AG08395 (cell line): Measurements from ENCODE around the gene LRCH2.
"Not testable (repeated sequence)": the region's sequence is repeated elsewhere in the genome, so short reads cannot be mapped to it uniquely, and the experiment has no call there.

ENCODE experiments used
- DNase-seq: peaks from one replicate; pipeline ENCODE4 v3.0.0; 2012; ENCODE audit warnings: mixed read lengths, low spot score

Gene LRCH2

GRCh38 chrX:115233497-115234455, at the start of gene LRCH2:
Gene LRCH2 (minus strand): TSS chrX:115234096. CDS start chrX:115234041, 55 bp downstream.
- DNase-seq: peak; percentile 60

GRCh38 chrX:115269051-115269683, 35.3 kb upstream of the LRCH2 start:
- no peak for DNase-seq

GRCh38 chrX:115268421-115268820, 34.5 kb upstream of the LRCH2 start:
- DNase-seq: no peak

- no peak for DNase-seq
Measured at GRCh38 chrX:115266300-115266699, 32.4 kb upstream of the LRCH2 start.

GRCh38 chrX:115264009-115264408, 30.1 kb upstream of the LRCH2 start:
- DNase-seq: no peak

- no peak for DNase-seq
Measured at GRCh38 chrX:115261148-115261547, 27.3 kb upstream of the LRCH2 start.

- DNase-seq: peak; percentile 32
Measured at GRCh38 chrX:115260330-115260729, 26.4 kb upstream of the LRCH2 start.

GRCh38 chrX:115259238-115259875, 25.5 kb upstream of the LRCH2 start:
- DNase-seq: peak; percentile 10

GRCh38 chrX:115257711-115258110, 23.8 kb upstream of the LRCH2 start:
- DNase-seq: no peak

GRCh38 chrX:115255003-115255402, 21.1 kb upstream of the LRCH2 start:
- no peak for DNase-seq

- no peak for DNase-seq
Measured at GRCh38 chrX:115251458-115252233, 17.8 kb upstream of the LRCH2 start.

- DNase-seq: no peak
Measured at GRCh38 chrX:115237056-115237455, 3.2 kb upstream of the LRCH2 start.

- no peak for DNase-seq
Measured at GRCh38 chrX:115236560-115236959, 2.7 kb upstream of the LRCH2 start.

GRCh38 chrX:115234461-115234860, 565 bp upstream of the LRCH2 start:
- no peak for DNase-seq

GRCh38 chrX:115232933-115233496, 881 bp downstream of the LRCH2 start:
- no peak for DNase-seq

GRCh38 chrX:115229337-115230003, 4.4 kb downstream of the LRCH2 start:
- DNase-seq: no peak

GRCh38 chrX:115226929-115227328, 7.0 kb downstream of the LRCH2 start:
- peak; percentile 5 for DNase-seq

GRCh38 chrX:115217346-115217745, 16.6 kb downstream of the LRCH2 start:
- not testable (repeated sequence) for DNase-seq

GRCh38 chrX:115214605-115215004, 19.3 kb downstream of the LRCH2 start:
- DNase-seq: no peak

- DNase-seq: no peak
Measured at GRCh38 chrX:115214151-115214550, 19.7 kb downstream of the LRCH2 start.

GRCh38 chrX:115209547-115209946, 24.3 kb downstream of the LRCH2 start:
- DNase-seq: not testable (repeated sequence)
